Activated CD8-positive, alpha-beta memory T cell treated with anti-CD3 and anti-CD28 coated beads for 48 hours (primary cell): Measurements from ENCODE around the gene FRY.
A peak's percentile ranks its signal among the peaks of the same experiment; 100 is the strongest.

ENCODE experiments used
- DNase-seq, 3 experiments: peaks; one replicate each; pipeline ENCODE4 v3.0.0-alpha.2; 2020; ENCODE audit warnings: low read depth in 2 of 3, low spot score in 2 of 3

Gene FRY

DNA sequence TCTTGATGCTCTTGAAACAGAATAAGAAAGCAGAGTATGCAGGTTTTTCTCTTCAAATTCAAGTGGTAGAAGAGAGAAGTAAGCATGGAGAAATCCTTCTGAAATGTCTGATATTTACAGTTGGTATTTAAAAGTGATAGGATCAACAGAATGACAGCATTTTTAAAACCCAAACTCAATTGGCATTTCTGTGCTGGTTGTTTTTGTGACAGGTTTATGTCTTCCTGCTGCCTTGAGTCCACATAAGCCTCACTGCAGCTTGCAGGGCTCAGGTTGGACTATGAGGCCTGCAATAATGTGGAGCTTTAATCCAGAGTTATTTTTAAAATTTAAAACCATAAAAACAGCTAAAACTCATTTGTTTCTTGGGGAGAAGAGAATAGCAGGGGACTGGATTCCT lies 178.5 kb downstream of the FRY start:
- no peak for DNase-seq

DNA sequence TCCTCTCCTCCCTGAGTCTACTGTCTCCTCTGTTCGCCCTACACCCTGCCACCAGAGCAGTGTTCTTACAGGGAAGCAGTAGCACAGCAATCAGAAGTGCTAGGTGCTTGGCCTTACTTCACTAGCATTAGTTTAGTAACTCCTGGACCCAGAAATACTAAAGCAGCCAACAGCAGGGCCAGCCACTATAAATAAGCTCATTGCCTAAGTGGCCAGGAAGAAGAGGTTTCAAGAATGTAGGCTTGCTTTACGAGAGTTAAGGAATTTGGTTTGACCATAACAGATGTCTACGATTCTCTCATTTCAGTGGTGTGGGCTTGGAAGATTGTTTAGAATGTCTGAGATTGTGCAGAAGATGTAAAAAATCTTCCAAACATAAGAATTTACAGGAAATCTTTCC lies 180.2 kb downstream of the FRY start:
- DNase-seq, result no peak

DNA sequence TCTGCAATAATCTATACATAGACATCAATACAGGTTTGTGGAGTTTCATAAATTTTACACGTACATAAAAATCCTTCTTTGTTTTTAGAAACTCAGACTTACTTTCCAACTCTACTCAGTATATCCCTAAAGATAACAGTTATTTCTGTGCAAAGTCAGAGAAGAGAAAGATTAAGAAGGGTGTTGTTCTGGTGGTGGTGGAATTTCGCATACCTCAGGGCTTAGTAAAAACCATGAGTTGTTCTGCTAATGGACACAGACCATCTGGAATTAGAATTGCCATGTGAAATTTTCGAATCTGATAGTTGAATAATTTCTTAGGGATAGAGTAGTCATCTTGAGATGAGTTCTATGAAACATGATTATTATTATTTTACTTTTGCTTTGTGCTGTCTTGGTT lies 180.8 kb downstream of the FRY start:
- DNase-seq, result no peak

- DNase-seq, result no peak
Measured at GRCh38 chr13:32213626-32214025, 182.1 kb downstream of the FRY start.

DNA sequence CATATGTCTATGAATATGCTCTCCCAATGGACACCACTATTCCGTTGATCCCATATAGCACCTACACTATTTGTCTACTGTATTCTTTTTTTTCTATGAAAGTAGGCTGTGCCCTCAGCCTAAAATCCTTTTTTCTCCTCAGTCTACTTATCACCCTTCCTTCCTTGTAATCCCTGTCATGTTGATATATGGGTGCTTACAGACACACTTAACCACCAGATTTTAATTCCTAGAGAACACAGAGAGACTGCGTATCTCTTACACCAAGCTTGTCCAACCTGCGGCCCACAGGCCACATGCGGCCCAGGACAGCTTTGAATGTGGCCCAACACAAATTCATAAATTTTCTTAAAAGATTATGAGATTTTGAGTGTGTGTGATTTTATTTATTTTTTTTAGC lies 182.5 kb downstream of the FRY start:
- no peak for DNase-seq

DNA sequence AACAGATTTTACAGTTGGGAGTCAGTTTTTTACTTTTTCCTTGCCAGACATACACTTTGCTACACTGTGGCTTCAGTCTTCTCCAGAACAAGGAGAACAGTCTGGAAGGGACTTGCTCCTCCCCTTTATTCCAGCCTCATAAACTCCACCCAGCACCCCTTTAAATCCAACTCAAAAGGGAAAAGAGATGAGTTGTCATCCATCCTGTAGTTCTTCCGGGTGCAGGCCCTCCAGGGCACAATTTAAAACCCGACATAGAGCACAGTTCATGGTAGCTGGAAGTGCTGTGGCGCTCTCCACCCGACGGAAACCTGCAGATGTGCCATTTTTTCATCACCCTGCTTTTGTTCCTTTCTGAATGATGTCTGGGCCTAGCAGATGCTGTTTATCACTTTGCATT lies 184.7 kb downstream of the FRY start:
- DNase-seq, result no peak

GRCh38 chr13:32222046-32222676 lies 190.6 kb downstream of the FRY start:
- no peak for DNase-seq

DNA sequence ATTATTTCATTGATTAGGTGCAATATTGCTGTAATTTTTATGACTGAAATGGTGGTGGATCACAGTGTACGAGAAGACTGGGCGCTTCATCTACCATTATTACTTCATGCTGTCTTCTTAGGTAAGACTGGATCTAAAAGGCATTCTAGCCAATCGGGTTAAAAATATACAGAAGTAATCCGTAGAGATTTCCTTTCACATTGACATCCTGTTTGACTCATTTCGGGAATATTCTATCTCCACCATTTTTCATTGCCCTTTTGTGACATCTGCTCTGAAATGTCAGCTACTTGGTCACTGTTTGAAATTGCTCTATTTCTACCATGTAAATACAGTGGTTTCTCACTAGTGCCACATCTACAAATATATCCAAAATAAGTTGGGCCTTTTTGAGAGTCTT lies 193.3 kb downstream of the FRY start:
- DNase-seq, result no peak

- no peak for DNase-seq
Measured at GRCh38 chr13:32225481-32225931, 193.9 kb downstream of the FRY start.

DNA sequence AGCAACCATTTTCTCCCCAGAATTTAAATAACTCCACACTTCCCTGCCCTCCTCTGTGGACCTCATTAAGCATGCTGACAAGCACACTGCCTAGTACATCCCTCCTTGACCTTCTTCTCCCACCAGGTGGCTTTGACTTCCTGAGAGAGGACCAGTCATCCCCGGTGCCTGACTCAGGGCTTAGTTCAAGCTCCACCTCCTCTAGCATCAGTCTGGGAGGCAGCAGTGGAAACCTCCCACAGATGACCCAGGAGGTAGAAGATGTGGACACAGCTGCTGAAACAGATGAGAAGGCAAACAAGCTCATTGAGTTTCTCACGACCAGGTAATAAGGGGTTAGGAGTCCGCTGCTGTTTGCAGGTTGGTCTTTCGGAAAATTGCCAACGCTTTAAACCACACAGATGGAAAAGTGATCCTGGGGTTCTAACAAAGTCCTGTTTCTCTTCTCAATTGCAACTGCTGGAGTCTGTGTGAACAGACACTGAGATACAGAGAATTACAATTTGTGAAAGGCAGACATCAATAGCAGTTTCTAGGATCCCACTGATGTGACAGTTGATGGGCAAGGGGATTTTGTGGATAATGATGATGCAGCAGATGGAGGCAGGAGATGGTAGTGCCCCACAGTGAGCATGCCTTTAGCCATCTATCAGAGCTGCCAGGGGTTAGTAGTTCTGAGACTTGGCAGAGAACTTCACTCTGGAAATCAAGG lies 196.9 kb downstream of the FRY start:
- DNase-seq, result no peak

- no peak for DNase-seq
Measured at GRCh38 chr13:32229443-32229842, 197.9 kb downstream of the FRY start.

GRCh38 chr13:32232263-32232662 lies 200.7 kb downstream of the FRY start:
- no peak for DNase-seq

DNA sequence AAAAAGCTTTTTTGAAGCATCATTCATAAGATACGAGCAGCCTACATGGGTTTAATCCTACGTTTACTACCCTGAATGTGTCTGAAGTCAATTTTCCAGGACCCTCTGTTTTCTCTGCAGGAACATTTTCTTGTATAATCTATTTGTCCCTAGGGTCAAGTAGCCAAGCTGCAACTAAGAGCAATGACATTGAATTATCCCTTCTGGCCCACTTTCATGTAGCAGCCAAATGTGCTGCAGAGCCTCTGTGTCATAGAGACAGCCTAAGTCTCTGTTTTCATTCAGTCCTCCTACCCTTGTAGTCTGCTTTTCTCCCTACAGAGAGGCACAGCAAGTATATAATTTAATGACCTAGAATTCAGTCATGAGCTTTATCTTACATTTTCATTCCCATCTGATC lies 201.5 kb downstream of the FRY start:
- DNase-seq, result no peak

DNA sequence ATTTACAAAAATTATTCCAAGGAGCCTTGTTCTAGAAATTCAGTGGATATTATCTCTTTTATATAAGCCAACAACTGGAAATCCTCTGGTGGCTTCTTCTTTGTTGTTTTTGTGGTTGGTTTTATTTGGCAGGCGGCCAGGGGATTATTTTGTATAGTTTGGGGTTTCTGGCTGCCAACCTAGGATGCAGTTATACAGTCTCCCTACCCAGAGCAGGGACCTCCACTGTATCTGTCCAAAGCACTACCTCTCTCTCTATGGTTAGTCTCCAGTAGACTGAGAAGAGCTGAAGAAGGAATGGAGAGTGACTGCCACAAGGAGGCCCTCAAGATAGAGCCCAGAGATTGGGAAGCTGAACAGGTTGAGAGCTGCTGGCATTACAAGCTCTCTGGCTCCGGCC lies 203.3 kb downstream of the FRY start:
- DNase-seq, result no peak

GRCh38 chr13:32237681-32238080 lies 206.1 kb downstream of the FRY start:
- no peak for DNase-seq

- no peak for DNase-seq
Measured at GRCh38 chr13:32243695-32244094, 212.1 kb downstream of the FRY start.

- no peak for DNase-seq
Measured at GRCh38 chr13:32245555-32245954, 214.0 kb downstream of the FRY start.

- peak in 1 of 3 experiments; percentile 3 for DNase-seq
Measured at GRCh38 chr13:32246468-32246867, 214.9 kb downstream of the FRY start.

DNA sequence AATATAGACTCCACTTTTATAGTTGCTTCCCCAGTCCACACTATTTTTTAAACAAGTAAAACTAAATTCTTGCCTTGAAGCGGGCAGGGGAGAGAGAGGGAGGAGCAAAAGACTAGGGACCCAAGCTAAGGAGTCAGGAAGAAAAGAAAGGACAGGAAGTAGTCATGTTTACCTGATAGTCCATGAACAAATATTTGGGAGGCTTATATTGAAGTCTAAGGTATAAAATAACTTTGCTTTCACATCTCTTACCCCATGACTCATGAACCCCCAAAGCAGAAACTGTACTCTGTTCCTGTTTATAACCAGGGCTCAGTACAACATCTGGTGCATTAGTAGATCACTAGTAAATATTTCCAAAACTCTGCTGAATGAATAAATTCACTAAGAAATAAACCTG lies 216.3 kb downstream of the FRY start:
- DNase-seq, result no peak

DNA sequence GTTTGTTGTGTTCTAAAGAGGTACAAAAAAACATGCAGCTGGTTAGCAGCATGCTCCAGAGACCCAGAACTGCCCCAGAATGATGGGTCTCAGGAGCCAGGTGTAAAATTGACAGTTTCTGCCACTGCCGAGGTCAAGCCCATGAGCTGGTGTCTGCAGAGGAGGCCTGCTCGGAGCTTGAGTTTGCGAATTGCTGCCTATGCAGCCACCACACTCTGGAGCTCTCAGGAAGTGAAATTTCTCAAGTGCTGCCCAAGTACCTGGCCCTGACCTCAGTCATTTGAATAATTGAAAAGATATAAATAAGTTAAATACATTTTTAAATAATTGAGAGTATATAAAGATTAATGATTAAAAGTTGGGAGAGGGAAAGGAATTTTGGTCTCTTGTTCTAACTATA lies 217.2 kb downstream of the FRY start:
- no peak for DNase-seq

GRCh38 chr13:32252812-32253438 lies 221.4 kb downstream of the FRY start:
- no peak for DNase-seq

DNA sequence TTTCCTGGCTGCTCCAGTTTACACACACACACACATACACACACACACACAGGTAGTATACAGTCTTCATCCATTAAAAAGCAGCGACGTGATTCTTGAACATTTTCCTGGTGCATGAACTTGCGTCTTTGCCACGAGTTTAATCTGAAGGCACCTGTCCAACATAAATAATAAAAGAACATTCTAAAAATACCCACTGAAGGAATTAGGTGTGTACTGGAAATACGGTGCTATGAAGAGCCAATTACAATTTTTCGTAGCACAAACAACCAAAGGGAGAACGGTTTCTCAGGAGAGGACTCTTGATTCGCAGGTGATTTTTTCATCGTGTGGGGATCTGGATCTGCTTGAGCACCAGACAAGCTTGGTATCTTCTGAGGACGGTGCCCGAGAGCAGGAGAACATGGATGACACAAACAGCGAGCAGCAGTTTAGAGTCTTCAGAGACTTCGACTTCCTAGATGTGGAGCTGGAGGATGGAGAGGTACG lies 222.4 kb downstream of the FRY start:
- no peak for DNase-seq
